GM18951 (cell line): Measurements from ENCODE around the gene FNIP2.
"Not testable (repeated sequence)": the region's sequence is repeated elsewhere in the genome, so short reads cannot be mapped to it uniquely, and the experiment has no call there.

Source experiments
- POLR2A ChIP-seq: IDR thresholded peaks from 4 replicates; pipeline ENCODE4 v1.6.1; 2011; ENCODE audit warnings: mild to moderate bottlenecking; ENCODE audit not compliant: insufficient read length, insufficient read depth; ENCODE audit errors: extremely low read depth
- in situ Hi-C: fragments of 300-500 bp; cut with MboI; formaldehyde crosslinking; loops from one replicate; pipeline ENCODE4 v1.12.0; 2022; ENCODE audit warnings: low sequenced_read_pairs, mixed read lengths, inconsistent platforms; ENCODE audit not compliant: unreplicated experiment

FNIP2 gene

GRCh38 chr4:158903079-158903456 is 134.2 kb downstream of the FNIP2 start:
- no peak for TF ChIP-seq POLR2A
- in situ Hi-C loops: no loop called here

GRCh38 chr4:158903472-158904043 is 134.7 kb downstream of the FNIP2 start:
- in situ Hi-C loops: no loop called here

DNA sequence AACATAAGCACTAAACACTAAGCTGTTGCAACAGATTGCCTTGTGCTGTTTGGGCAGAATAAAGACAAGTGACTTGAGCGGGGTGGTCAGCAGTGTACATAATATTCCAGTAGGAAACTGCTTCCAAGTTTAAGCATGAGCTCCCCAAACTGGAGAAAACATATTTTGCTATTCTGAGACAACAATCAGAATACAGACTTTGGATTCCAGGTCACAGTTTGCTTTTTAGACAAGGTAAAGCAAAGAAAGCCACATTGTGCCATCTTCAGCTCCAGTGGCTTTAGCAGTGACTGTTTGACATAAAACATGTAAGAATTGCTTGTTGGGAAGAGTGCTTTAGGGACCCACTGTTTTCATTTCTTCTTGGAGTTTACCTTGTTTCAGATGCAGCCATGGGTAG is 136.0 kb downstream of the FNIP2 start:
- TF ChIP-seq POLR2A: no peak

More at GRCh38 chr4:158903472-158904043, 134.7 kb downstream of the FNIP2 start:
- no peak for TF ChIP-seq POLR2A

DNA sequence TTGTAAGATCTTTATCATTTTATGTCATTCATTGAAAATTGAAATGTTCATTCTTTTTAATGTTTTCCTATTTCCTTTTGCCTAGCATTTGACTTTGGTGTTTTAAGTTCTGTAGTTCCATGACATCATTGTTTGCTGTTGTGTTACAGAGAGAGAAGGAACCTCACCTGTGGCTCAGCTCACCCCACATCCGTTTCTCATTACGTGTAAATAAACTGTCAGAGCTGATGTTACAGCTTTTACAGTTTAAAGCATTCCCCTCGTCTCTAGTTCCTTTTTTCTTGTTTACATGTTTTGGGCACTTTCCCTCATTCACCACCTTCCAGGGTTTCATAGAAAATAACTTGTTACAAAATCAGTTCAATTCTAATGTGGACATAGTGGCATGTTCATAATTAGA is 137.2 kb downstream of the FNIP2 start:
- in situ Hi-C loops: no loop called here
- no peak for TF ChIP-seq POLR2A

More for the DNA sequence above, 136.0 kb downstream of the FNIP2 start:
- in situ Hi-C loops: no loop called here

DNA sequence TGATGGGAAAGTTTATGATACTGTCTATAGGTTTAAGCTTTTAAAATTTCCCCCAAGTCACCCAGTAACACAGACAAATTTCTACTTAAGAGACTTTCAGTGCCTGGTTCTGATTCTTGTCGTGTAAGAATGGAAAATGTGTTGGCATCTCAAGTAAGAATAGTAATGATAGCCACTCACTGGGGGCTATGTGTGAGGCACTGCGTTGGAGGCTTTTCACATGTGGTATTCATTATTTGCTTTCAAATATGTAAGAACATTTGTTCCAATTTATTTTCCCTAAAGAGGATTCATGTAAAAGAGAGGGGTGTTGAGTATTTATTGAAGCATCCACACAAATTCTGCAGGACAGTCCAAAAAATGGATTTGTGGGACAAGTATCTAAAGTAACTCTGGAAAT is 143.6 kb downstream of the FNIP2 start:
- in situ Hi-C loops: no loop called here
- no peak for TF ChIP-seq POLR2A

- in situ Hi-C loops: no loop called here
- no peak for TF ChIP-seq POLR2A
Observed at GRCh38 chr4:158912806-158913205, 144.0 kb downstream of the FNIP2 start.

DNA sequence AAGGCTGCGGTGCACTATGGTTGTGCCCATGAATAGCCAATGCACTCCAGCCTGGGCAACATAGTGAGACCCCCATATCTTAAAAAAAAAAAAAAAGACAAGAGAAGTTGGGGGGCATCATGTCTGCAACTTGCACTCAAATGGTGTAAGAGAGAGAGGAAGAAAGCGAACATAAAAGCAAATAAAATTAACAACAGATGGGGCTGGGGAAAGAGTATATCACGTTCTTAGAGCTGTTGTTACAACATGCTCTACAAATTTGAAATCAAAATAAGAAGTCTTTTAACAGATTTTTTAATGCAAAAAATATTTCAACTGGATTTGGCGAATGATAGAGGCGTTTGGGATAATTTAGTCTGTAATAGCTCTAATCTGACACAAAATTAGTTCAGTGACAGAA is 144.9 kb downstream of the FNIP2 start:
- no peak for TF ChIP-seq POLR2A
- in situ Hi-C loops: no loop called here

DNA sequence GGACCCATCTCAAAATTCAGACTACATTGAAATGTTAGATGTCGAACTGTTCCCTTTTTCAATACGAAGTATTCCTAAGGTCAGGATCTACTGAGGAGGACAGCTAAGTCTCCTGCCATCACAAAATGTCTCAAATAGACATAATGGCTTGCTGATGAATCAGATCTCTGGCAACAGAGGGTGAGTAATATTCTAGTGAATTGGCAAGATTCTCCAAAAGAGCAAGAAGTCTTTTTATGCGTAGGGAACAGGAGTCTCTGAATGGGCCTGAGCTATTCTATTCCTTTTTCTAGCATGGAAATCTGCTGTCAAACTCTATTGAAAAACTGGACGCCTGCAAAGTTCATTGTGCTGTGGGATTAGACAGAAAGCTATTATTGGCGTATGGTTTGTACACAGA is 145.4 kb downstream of the FNIP2 start:
- no peak for TF ChIP-seq POLR2A
- in situ Hi-C loops: no loop called here

DNA sequence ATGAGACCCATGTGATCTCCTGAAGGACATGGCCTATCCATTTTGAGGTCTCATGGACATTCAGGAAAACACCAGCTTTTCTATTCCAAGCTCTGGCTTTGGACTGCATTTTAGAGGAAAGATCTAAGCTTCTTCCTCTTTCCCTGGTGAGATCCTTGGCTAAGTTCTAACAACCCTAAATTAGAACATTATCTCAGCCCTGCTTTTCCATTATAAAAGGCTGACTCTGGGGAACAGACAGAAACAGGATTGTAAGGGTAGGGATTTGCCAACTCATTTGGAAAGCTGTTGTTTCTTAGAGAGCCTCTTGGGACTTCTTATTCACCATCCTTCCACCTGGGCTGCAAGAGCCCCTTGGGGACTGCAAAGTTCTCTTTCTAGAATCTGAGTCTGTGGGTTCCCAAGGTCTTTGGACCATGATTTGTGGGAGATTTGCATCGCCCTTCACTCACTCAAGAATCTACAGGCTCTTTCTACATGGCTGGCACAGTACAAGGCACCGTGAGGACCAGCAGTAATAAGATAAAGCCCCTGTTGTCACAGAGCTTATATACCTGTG is 146.9 kb downstream of the FNIP2 start:
- no peak for TF ChIP-seq POLR2A
- in situ Hi-C loops: no loop called here

- in situ Hi-C loops: not testable (repeated sequence)
Observed at GRCh38 chr4:158920452-158920996, 151.7 kb downstream of the FNIP2 start.

DNA sequence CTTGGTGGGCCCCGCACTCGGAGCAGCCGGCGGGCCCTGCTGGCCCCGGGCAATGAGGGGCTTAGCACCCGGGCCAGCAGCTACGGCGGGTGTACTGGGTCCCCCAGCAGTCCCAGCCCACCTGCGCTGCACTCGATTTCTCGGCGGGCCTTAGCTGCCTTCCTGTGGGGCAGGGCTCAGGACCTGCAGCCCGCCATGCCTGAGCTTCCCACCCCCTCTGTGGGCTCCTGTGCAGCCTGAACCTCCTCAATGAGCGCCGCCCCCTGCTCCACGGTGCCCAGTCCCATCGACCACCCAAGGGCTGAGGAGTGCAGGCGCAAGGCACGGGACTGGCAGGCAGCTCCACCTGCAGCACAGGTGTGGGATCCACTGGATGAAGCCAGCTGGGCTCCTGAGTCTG is 158.9 kb downstream of the FNIP2 start:
- in situ Hi-C loops: not testable (repeated sequence)

GRCh38 chr4:158929939-158930638 is 161.3 kb downstream of the FNIP2 start:
- TF ChIP-seq POLR2A: no peak
- in situ Hi-C loops: no loop called here

DNA sequence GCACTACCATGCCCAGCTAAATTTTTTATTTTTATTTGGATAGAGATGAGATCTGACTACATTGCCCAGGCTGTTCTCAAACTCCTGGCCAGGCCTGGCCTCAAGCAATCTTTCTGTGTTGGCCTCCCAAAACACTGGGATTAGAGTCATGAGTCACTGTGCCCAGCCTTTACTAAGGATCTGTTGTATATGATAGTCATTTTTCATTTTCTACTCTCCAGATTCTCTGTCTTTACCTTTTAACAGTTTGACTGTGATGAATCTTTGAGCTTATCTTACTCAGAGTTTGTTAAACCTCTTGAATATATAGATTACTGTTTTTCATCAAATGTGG is 161.8 kb downstream of the FNIP2 start:
- TF ChIP-seq POLR2A: no peak
- in situ Hi-C loops: no loop called here

- no peak for TF ChIP-seq POLR2A
- in situ Hi-C loops: no loop called here
Observed at GRCh38 chr4:158933236-158933635, 164.4 kb downstream of the FNIP2 start.
